ENCODE data around the gene ADAT1. TPM values are rescaled to one million over a fixed set of nuclear protein-coding genes. Genes with fewer than 3 reads are reported as not detected.

Gene ADAT1
- total and polyA plus RNA-seq, 2 of the 13 experiments (the other 11 are each of a cell fraction or from before 2014, with no cell fraction given), result 18.4 to 40.8 TPM

- TF ChIP-seq ZFP62 (CRISPR knock-in tag; IDR thresholded peaks at IDR 0.05), result no peak
- TF ChIP-seq, protein P1, sequence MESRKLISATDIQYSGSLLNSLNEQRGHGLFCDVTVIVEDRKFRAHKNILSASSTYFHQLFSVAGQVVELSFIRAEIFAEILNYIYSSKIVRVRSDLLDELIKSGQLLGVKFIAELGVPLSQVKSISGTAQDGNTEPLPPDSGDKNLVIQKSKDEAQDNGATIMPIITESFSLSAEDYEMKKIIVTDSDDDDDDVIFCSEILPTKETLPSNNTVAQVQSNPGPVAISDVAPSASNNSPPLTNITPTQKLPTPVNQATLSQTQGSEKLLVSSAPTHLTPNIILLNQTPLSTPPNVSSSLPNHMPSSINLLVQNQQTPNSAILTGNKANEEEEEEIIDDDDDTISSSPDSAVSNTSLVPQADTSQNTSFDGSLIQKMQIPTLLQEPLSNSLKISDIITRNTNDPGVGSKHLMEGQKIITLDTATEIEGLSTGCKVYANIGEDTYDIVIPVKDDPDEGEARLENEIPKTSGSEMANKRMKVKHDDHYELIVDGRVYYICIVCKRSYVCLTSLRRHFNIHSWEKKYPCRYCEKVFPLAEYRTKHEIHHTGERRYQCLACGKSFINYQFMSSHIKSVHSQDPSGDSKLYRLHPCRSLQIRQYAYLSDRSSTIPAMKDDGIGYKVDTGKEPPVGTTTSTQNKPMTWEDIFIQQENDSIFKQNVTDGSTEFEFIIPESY (CRISPR knock-in tag; IDR thresholded peaks at IDR 0.05), result no peak
- no peak for TF ChIP-seq THAP11 (CRISPR knock-in tag; IDR thresholded peaks at IDR 0.05)
- TF ChIP-seq PRMT3 (CRISPR knock-in tag; IDR thresholded peaks at IDR 0.05; ENCODE audit: borderline replicate concordance, low read depth), result no peak
- TF ChIP-seq RELA (CRISPR knock-in tag; IDR thresholded peaks at IDR 0.05), result no peak
- TF ChIP-seq ZNF318 (CRISPR knock-in tag; IDR thresholded peaks at IDR 0.05), result no peak
- no peak for TF ChIP-seq ZNF646 (CRISPR knock-in tag; IDR thresholded peaks at IDR 0.05)
- TF ChIP-seq ZNF773 (CRISPR knock-in tag; IDR thresholded peaks at IDR 0.05; ENCODE audit: borderline replicate concordance), result no peak; the same call in 1 of the 2 replicates
Observed at GRCh38 chr16:75648265-75649076, 25.4 kb upstream of the ADAT1 start (continued).
